Activated CD8-positive, alpha-beta memory T cell treated with anti-CD3 and anti-CD28 coated beads, Interleukin-2, amount 50 U/mL, for 4 hours (primary cell): ENCODE data around the gene PRAMEF9.
"Not testable (repeated sequence)": the region's sequence is repeated elsewhere in the genome, so short reads cannot be mapped to it uniquely, and the experiment has no call there.

ENCODE experiments used
- DNase-seq: peaks from one replicate; pipeline ENCODE4 v3.0.0-alpha.2; 2020

PRAMEF9 gene

DNA sequence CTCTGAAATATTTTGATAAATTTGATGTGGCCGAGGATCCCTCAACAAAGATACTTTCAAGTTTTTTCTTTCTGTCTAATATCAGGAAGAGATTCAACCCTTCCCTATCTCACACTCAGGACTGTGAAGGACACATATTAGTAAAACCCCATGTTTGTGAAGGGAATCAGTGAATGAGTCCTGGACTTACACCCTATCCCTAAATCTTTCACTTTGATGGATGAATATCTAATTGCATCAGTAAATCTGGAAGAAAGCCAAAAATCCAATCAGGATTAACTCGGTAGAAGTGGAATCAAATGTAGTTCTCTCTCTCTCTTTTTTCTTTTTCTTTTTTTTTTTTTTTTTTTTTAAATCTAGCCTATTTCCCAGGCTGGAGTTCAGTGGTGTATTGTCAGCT lies at the start of gene PRAMEF9:
TSS of gene PRAMEF9 (plus strand) at position 301 of the 400 bp plus-strand sequence. CDS start 3,433 bp downstream, outside the sequence.
- DNase-seq: not testable (repeated sequence)

- DNase-seq: not testable (repeated sequence)
These were observed 15.7 kb upstream of the PRAMEF9 start, which contains the start of gene PRAMEF26 for GRCh38 chr1:13155909-13156308. Gene PRAMEF26, minus strand, starts transcription at chr1:13156009. Its CDS starts 2,914 bp downstream, at chr1:13153095.

DNA sequence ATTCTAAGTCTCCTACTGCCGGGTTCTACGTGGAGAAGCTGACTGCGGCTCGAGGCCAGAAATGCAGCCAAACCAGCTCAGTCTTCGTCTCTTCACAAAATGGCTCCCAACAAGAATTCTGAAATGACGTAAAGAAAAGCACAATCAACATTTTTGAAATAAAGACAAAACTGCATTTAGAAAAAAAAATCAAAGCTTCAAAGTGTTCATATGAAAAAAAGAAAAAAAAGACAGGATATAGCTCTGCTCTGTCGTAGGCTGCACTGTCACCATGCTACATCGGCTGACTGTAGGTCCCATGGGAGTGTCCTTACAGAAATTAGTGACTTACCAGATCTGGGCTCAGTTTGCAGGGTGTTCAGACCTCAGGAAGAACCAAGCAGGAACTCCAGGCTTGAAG lies 6.1 kb upstream of the PRAMEF9 start, which contains the start of gene HNRNPCL4:
TSS of gene HNRNPCL4 (minus strand) at position 101 of the 400 bp plus-strand sequence. CDS start 164 bp downstream, outside the sequence.
- not testable (repeated sequence) for DNase-seq

DNA sequence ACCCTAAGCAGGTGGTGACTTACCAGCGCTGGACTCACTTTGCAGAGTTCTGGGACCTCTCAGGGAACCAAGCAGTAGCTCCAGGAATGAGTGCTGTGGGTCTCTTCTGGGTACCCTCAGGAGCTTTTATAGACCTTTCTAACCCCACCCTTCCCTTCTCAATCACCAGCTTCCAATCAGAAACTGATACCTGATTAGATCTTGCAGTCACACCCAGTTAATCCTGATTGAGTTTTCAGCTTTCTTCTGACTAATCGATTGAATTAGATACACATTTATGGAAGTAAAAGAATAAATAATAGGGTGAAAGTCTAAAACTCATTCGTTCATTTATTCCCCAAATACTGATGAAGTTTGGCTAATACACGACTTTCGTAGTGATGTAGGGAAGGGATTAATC lies 29.7 kb downstream of the PRAMEF9 start, which contains the start of gene PRAMEF13:
TSS of gene PRAMEF13 (minus strand) at position 101 of the 400 bp plus-strand sequence. CDS start 1,820 bp downstream, outside the sequence.
- DNase-seq: not testable (repeated sequence)

- not testable (repeated sequence) for DNase-seq
These were observed 37.1 kb downstream of the PRAMEF9 start for GRCh38 chr1:13208712-13209111.

GRCh38 chr1:13216619-13217018 lies 45.0 kb downstream of the PRAMEF9 start:
- DNase-seq: not testable (repeated sequence)

- DNase-seq: not testable (repeated sequence)
These were observed 47.6 kb downstream of the PRAMEF9 start for GRCh38 chr1:13219203-13219602.

GRCh38 chr1:13222788-13223187 lies 51.1 kb downstream of the PRAMEF9 start:
- DNase-seq: not testable (repeated sequence)

- no peak for DNase-seq
These were observed 52.9 kb downstream of the PRAMEF9 start for GRCh38 chr1:13224480-13225060.

GRCh38 chr1:13225675-13226204 lies 54.1 kb downstream of the PRAMEF9 start, which contains the start of gene PRAMEF18:
Gene PRAMEF18, minus strand, starts transcription at chr1:13226154. Its CDS starts 48 bp downstream, at chr1:13226106.
- not testable (repeated sequence) for DNase-seq

DNA sequence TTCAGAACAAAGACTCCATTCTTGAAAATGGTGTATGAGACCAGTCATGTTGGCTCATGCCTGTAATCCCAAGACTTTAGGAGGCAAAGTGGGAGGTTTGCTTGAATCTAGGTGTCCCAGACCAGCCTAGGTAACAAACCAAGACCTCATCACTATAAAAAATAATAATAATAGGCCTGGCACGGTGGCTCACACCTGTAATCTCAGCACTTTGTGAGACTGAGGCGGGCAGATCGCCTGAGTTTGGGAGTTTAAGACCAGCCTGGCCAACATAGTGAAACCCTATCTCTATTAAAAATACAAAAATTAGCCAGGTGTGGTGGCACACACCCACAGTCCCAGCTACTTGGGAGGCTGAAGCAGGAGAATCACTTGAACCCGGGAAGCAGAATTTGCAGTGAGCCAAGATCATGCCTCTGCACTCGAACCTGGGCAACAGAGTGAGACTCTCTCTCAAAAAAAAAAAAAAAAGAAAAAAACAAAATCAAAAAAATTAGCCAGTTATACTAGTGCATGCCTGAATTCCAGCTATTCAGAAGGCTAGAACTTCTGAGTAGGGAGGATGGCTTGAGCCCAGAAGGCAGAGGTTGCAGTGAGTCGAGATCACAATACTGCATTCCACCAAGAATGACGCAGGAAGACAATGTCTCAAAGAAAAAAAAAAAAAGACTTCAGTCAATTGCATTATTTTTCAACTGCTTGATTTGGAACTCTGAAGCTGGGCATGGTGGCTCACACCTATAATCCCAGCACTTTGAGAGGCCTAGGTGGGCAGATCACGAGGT lies 55.8 kb downstream of the PRAMEF9 start:
- not testable (repeated sequence) for DNase-seq

GRCh38 chr1:13228343-13228781 lies 56.7 kb downstream of the PRAMEF9 start:
- peak; percentile 25 for DNase-seq
